HG02852 (cell line): Measurements from ENCODE around the gene RYR3.

Experiments used
- ATAC-seq: cut with Tn5 transposase; IDR thresholded peaks from one replicate; pipeline ENCODE4 v1.9.1; 2021; ENCODE audit warnings: mild to moderate bottlenecking, moderate library complexity; ENCODE audit not compliant: unreplicated experiment

RYR3 gene

GRCh38 chr15:33500432-33501195 lies 189.8 kb downstream of the RYR3 start:
- ATAC-seq: no peak

- ATAC-seq: no peak
Observed at GRCh38 chr15:33503681-33504080, 192.9 kb downstream of the RYR3 start.

- no peak for ATAC-seq
Observed at GRCh38 chr15:33506781-33507296, 196.1 kb downstream of the RYR3 start.

GRCh38 chr15:33508703-33509102 lies 197.9 kb downstream of the RYR3 start:
- ATAC-seq: no peak

- ATAC-seq: no peak
Observed at GRCh38 chr15:33515121-33515520, 204.4 kb downstream of the RYR3 start.

GRCh38 chr15:33516563-33516962 lies 205.8 kb downstream of the RYR3 start:
- ATAC-seq: no peak

- ATAC-seq: no peak
Observed at GRCh38 chr15:33517944-33518343, 207.2 kb downstream of the RYR3 start.

- no peak for ATAC-seq
Observed at GRCh38 chr15:33518421-33518820, 207.7 kb downstream of the RYR3 start.

GRCh38 chr15:33524274-33524673 lies 213.5 kb downstream of the RYR3 start:
- no peak for ATAC-seq

GRCh38 chr15:33526532-33526931 lies 215.8 kb downstream of the RYR3 start:
- no peak for ATAC-seq

- ATAC-seq: no peak
Observed at GRCh38 chr15:33533197-33533596, 222.4 kb downstream of the RYR3 start.

GRCh38 chr15:33534642-33535041 lies 223.9 kb downstream of the RYR3 start:
- ATAC-seq: no peak

GRCh38 chr15:33535135-33535534 lies 224.4 kb downstream of the RYR3 start:
- no peak for ATAC-seq

- no peak for ATAC-seq
Observed at GRCh38 chr15:33539825-33540573, 229.2 kb downstream of the RYR3 start.

GRCh38 chr15:33543957-33544356 lies 233.2 kb downstream of the RYR3 start:
- ATAC-seq: no peak

GRCh38 chr15:33545866-33546265 lies 235.1 kb downstream of the RYR3 start:
- no peak for ATAC-seq

GRCh38 chr15:33547876-33548275 lies 237.1 kb downstream of the RYR3 start:
- no peak for ATAC-seq

- no peak for ATAC-seq
Observed at GRCh38 chr15:33551860-33552259, 241.1 kb downstream of the RYR3 start.

- ATAC-seq: no peak
Observed at GRCh38 chr15:33553157-33553556, 242.4 kb downstream of the RYR3 start.

GRCh38 chr15:33559207-33559890 lies 248.6 kb downstream of the RYR3 start:
- no peak for ATAC-seq

- no peak for ATAC-seq
Observed at GRCh38 chr15:33561407-33561806, 250.6 kb downstream of the RYR3 start.

- no peak for ATAC-seq
Observed at GRCh38 chr15:33561967-33562366, 251.2 kb downstream of the RYR3 start.
